BJ (cell line): ENCODE results near the gene R3HDML. TPM values are rescaled to one million over a fixed set of nuclear protein-coding genes. Genes with fewer than 3 reads are reported as not detected.

ENCODE experiments used
- CTCF ChIA-PET: fragments of 350-600 bp; formaldehyde crosslinking; extraction: SDS; loops from one replicate; lab custom pipeline; 2021; ENCODE audit warnings: antibody characterized with exemption, inconsistent platforms; lab: Yijun Ruan, JAX
- POLR2A ChIA-PET: fragments of 300-600 bp; sonication (Branson Sonifier 250); formaldehyde crosslinking; extraction: SDS; loops from one replicate; lab custom pipeline; 2021; ENCODE audit warnings: antibody characterized with exemption; lab: Charles Lee
- DNase-seq: peaks from one replicate; pipeline ENCODE4 v3.0.0-alpha.2; 2011; ENCODE audit warnings: low read depth
- H3K27me3 ChIP-seq: 2 replicates; pipeline ENCODE4 v1.6.0; 2011; ENCODE audit warnings: low read length; ENCODE audit not compliant: control insufficient read depth, insufficient read depth
- H3K36me3 ChIP-seq: 2 replicates; pipeline ENCODE4 v1.5.1; 2011; ENCODE audit warnings: low read length; ENCODE audit not compliant: control insufficient read depth, insufficient read depth
- H3K4me3 ChIP-seq: 2 replicates; pipeline ENCODE4 v1.5.1; 2011; ENCODE audit warnings: low read depth, mild to moderate bottlenecking, control low read depth, low read length
- CTCF ChIP-seq: IDR thresholded peaks from 2 replicates; pipeline ENCODE4 v1.5.1; 2011; ENCODE audit warnings: low read depth, mild to moderate bottlenecking, control low read depth, inconsistent platforms, low read length, moderate library complexity; ENCODE audit not compliant: insufficient read depth
- polyA plus RNA-seq: library from polyadenylated mRNA; depleted of rRNA; stranded (reverse); fragments of >200 nt; gene quantifications from 2 replicates; pipeline ENCODE4 v1.2.3, GENCODE V29; 2011

R3HDML gene
- polyA plus RNA-seq, 1 experiment, result not detected

GRCh38 chr20:44389871-44390270 lies 53.0 kb downstream of the R3HDML start:
- Histone ChIP-seq H3K36me3 (no peaks in the 10 kb centered on the region), H3K27me3 (peaks cover 5% of the 10 kb centered on the region), H3K4me3 (no peak overlapping the region)
- no peak for TF ChIP-seq CTCF
- no peak for DNase-seq
- ChIA-PET CTCF (interaction anchor here (0.7 to 4.0 kb wide), 8 partner anchors 9 to 343 kb away, joined by 3 to 37 read pairs (median 4); partner anchors contain the start of gene TTPAL), POLR2A (no interaction called here)

- ChIA-PET POLR2A (no interaction called here), CTCF (interaction anchor here (0.7 to 4.0 kb wide), 7 partner anchors 20 to 343 kb away, joined by 3 to 37 read pairs (median 4); partner anchors contain the start of gene TTPAL)
- Histone ChIP-seq H3K27me3 (peaks cover 4% of the 10 kb centered on the region), H3K36me3 (no peaks in the 10 kb centered on the region), H3K4me3 (no peak overlapping the region)
- TF ChIP-seq CTCF, result no peak
- no peak for DNase-seq
Measured at GRCh38 chr20:44390280-44390679, 53.4 kb downstream of the R3HDML start.

GRCh38 chr20:44392088-44392775 lies 55.4 kb downstream of the R3HDML start:
- TF ChIP-seq CTCF, result no peak
- ChIA-PET POLR2A (no interaction called here), CTCF (interaction anchor here (1.3 to 1.7 kb wide), 2 partner anchors 79 to 175 kb away, joined by 4 read pairs; no protein-coding TSS in a partner anchor)
- Histone ChIP-seq H3K36me3 (no peaks in the 10 kb centered on the region), H3K27me3 (peaks cover 8% of the 10 kb centered on the region), H3K4me3 (no peak overlapping the region)
- DNase-seq, result no peak

- ChIA-PET CTCF (interaction anchor here (1.1 to 1.3 kb wide), 2 partner anchors 65 to 79 kb away, joined by 3 to 4 read pairs; no protein-coding TSS in a partner anchor), POLR2A (no interaction called here)
- no peak for DNase-seq
- H3K27me3 ChIP-seq, result peaks cover 8% of the 10 kb centered on the region
- no peak overlapping the region for H3K4me3 ChIP-seq
- H3K36me3 ChIP-seq, result no peaks in the 10 kb centered on the region
- TF ChIP-seq CTCF, result no peak
Measured at GRCh38 chr20:44392776-44393607, 56.1 kb downstream of the R3HDML start.
